Type B pancreatic cell (in vitro differentiated cells): ENCODE measurements around the gene MTERF1. TPM values are rescaled to one million over a fixed set of nuclear protein-coding genes. Genes with fewer than 3 reads are reported as not detected.
A peak's percentile ranks its signal among the peaks of the same experiment; 100 is the strongest.

Source experiments
- DNase-seq: peaks from one replicate; pipeline ENCODE4 v3.0.0; 2021; ENCODE audit warnings: mixed read lengths; ENCODE audit not compliant: unreplicated experiment; ENCODE audit errors: extremely low spot score
- H3K27ac Mint-ChIP-seq: 2 replicates; pipeline ENCODE4 v1.8.0; 2021; ENCODE audit warnings: mild to moderate bottlenecking, mixed read lengths
- H3K27me3 Mint-ChIP-seq: 2 replicates; pipeline ENCODE4 v1.8.0; 2021; ENCODE audit warnings: mixed read lengths
- H3K36me3 Mint-ChIP-seq: 2 replicates; pipeline ENCODE4 v1.8.0; 2021; ENCODE audit warnings: mixed read lengths
- H3K4me1 Mint-ChIP-seq: one replicate; pipeline ENCODE4 v1.8.0; 2021; ENCODE audit warnings: mixed read lengths; ENCODE audit not compliant: unreplicated experiment
- H3K4me3 Mint-ChIP-seq: 2 replicates; pipeline ENCODE4 v1.8.0; 2021; ENCODE audit warnings: mild to moderate bottlenecking, mixed read lengths
- H3K9me3 Mint-ChIP-seq: 2 replicates; pipeline ENCODE4 v1.8.0; 2021; ENCODE audit warnings: mixed read lengths
- CTCF ChIP-seq: fragments of 200-600 bp; sonication (generic); conservative IDR thresholded peaks from 2 replicates; pipeline ENCODE4 v1.5.0; 2021; ENCODE audit warnings: antibody characterized with exemption, mild to moderate bottlenecking
- total RNA-seq: library from RNA; stranded (reverse); gene quantifications from 2 replicates; pipeline ENCODE4 v1.2.1, GENCODE V29; 2021; ENCODE audit warnings: low replicate concordance

MTERF1 gene
- total RNA-seq, 1 donor from 2014 or later, result 18.3 TPM

- no peak overlapping the region for H3K4me3 Mint-ChIP-seq
Observed at GRCh38 chr7:91876391-91877133, 3.9 kb downstream of the MTERF1 start.

GRCh38 chr7:91875851-91876250 is 4.7 kb downstream of the MTERF1 start:
- no peak for DNase-seq
- TF ChIP-seq CTCF, result no peak
- Mint-ChIP-seq H3K36me3 (peaks cover 31% of the 10 kb centered on the region), H3K9me3 (no peaks in the 10 kb centered on the region), H3K4me1 (peaks cover 17% of the 10 kb centered on the region), H3K27me3 (no peaks in the 10 kb centered on the region), H3K27ac (no peak overlapping the region), H3K4me3 (no peak overlapping the region)

More at GRCh38 chr7:91876391-91877133, 3.9 kb downstream of the MTERF1 start:
- peak; percentile 58 for TF ChIP-seq CTCF
- H3K36me3 Mint-ChIP-seq, result peaks cover 25% of the 10 kb centered on the region
- H3K4me1 Mint-ChIP-seq, result peaks cover 17% of the 10 kb centered on the region
- no peaks in the 10 kb centered on the region for H3K9me3 Mint-ChIP-seq
- no peaks in the 10 kb centered on the region for H3K27me3 Mint-ChIP-seq
- no peak for DNase-seq
- no peak overlapping the region for H3K27ac Mint-ChIP-seq

GRCh38 chr7:91872928-91873327 is 7.6 kb downstream of the MTERF1 start:
- Mint-ChIP-seq H3K9me3 (no peaks in the 10 kb centered on the region), H3K36me3 (peaks cover 36% of the 10 kb centered on the region), H3K27me3 (no peaks in the 10 kb centered on the region), H3K4me3 (no peak overlapping the region), H3K4me1 (peaks cover 6% of the 10 kb centered on the region), H3K27ac (no peak overlapping the region)
- no peak for DNase-seq
- no peak for TF ChIP-seq CTCF

- Mint-ChIP-seq H3K27ac (no peak overlapping the region), H3K27me3 (no peaks in the 10 kb centered on the region), H3K36me3 (peaks cover 31% of the 10 kb centered on the region), H3K4me3 (no peak overlapping the region), H3K9me3 (no peaks in the 10 kb centered on the region), H3K4me1 (no peaks in the 10 kb centered on the region)
- no peak for TF ChIP-seq CTCF
- DNase-seq, result no peak
Observed at GRCh38 chr7:91872069-91872468, 8.4 kb downstream of the MTERF1 start.

GRCh38 chr7:91869661-91870060 is 10.8 kb downstream of the MTERF1 start:
- Mint-ChIP-seq H3K27ac (no peak overlapping the region), H3K36me3 (peaks cover 21% of the 10 kb centered on the region), H3K9me3 (no peaks in the 10 kb centered on the region)

More at GRCh38 chr7:91869661-91870060, 10.8 kb downstream of the MTERF1 start:
- H3K4me1 Mint-ChIP-seq, result no peaks in the 10 kb centered on the region
- no peak for TF ChIP-seq CTCF
- DNase-seq, result no peak
- H3K27me3 Mint-ChIP-seq, result no peaks in the 10 kb centered on the region
- no peak overlapping the region for H3K4me3 Mint-ChIP-seq
